ENCODE data around the gene P2RY8.

DNA sequence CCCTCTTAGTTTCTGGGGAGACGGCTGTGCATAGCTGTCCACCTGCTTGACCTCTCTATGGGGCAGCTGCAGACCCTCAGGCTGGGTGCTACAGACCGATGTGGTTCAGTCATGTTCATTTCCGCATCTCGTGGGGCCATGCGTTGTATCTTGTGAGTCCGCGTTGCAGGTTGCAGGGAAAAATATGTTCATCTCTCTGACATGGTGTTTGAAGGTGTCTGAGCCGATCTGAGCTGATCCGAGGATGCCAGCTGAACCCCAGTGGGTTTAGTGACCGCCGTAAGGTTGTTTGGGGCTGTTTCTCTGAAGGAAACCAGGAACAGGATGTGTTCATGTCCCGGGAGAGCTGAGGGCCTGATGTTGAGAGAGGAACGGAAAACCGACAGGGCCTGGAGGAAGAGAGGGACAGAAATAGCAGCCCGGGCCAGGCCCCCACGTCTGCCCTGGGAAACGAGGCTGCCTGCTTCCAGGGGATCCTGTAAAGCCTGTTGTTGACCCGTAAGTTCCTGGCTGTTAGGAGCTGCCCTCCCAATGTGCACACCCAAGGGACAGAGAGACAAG is 9.8 kb upstream of the P2RY8 start:
- TF ChIP-seq EZH2 (IDR thresholded peaks at IDR 0.05; ENCODE audit: borderline replicate concordance, low read depth, low read length, poor library complexity, severe bottlenecking) (no peak), CTCF (conservative IDR thresholded peaks at IDR 0.05; ENCODE audit: low read depth, low read length) (no peak)

All from A673 (cell line).